GM19468 (cell line): Measurements from ENCODE around the gene ADRM1.

Experiments used
- ATAC-seq: cut with Tn5 transposase; IDR thresholded peaks from one replicate; pipeline ENCODE4 v1.9.1; 2021; ENCODE audit warnings: mild to moderate bottlenecking, moderate library complexity, moderate number of reproducible peaks; ENCODE audit not compliant: unreplicated experiment; ENCODE audit errors: extremely low read depth

The ADRM1 gene

GRCh38 chr20:62309198-62309944 is 6.6 kb downstream of the ADRM1 start:
- ATAC-seq: no peak

GRCh38 chr20:62309947-62310756 is 7.4 kb downstream of the ADRM1 start:
- ATAC-seq: no peak

GRCh38 chr20:62310757-62311121 is 7.9 kb downstream of the ADRM1 start:
- no peak for ATAC-seq

GRCh38 chr20:62311150-62311549 is 8.4 kb downstream of the ADRM1 start:
- ATAC-seq: no peak

- ATAC-seq: no peak
Observed at GRCh38 chr20:62311832-62312661, 9.2 kb downstream of the ADRM1 start.

- ATAC-seq: no peak
Observed at GRCh38 chr20:62312662-62312977, 9.8 kb downstream of the ADRM1 start.

- ATAC-seq: no peak
Observed at GRCh38 chr20:62313021-62313420, 10.2 kb downstream of the ADRM1 start.

- ATAC-seq: no peak
Observed at GRCh38 chr20:62313460-62314338, 10.9 kb downstream of the ADRM1 start.

- ATAC-seq: no peak
Observed at GRCh38 chr20:62314339-62314638, 11.5 kb downstream of the ADRM1 start.

- no peak for ATAC-seq
Observed at GRCh38 chr20:62314711-62315302, 12.0 kb downstream of the ADRM1 start.

- no peak for ATAC-seq
Observed at GRCh38 chr20:62315773-62316172, 13.0 kb downstream of the ADRM1 start.

- no peak for ATAC-seq
Observed at GRCh38 chr20:62316331-62317166, 13.8 kb downstream of the ADRM1 start.

- ATAC-seq: no peak
Observed at GRCh38 chr20:62317167-62317655, 14.4 kb downstream of the ADRM1 start.

- no peak for ATAC-seq
Observed at GRCh38 chr20:62318400-62319345, 15.9 kb downstream of the ADRM1 start.

- ATAC-seq: no peak
Observed at GRCh38 chr20:62319346-62319909, 16.6 kb downstream of the ADRM1 start.

- no peak for ATAC-seq
Observed at GRCh38 chr20:62320581-62321354, 18.0 kb downstream of the ADRM1 start.

GRCh38 chr20:62321521-62321948 is 18.7 kb downstream of the ADRM1 start:
- ATAC-seq: no peak
